A549 (cell line): ENCODE data around the gene SSBP2. TPM values are rescaled to one million over a fixed set of nuclear protein-coding genes. Genes with fewer than 3 reads are reported as not detected.

Experiments
- ATAC-seq, 2 experiments: fragments of 200-7000 bp in 1 of 2; fragments of >200 bp in 1 of 2; cut with Nextera tagmentation in 1 of 2; cut with Tn5 transposase in 1 of 2; 3 replicates each; pipeline versions ENCODE4 v1.8.0 to v1.9.1; 2018 to 2020; ENCODE audit warnings: mild to moderate bottlenecking in 1 of 2, moderate library complexity in 1 of 2
- CTCF ChIA-PET: fragments of 300-600 bp; sonication (Branson Sonifier 250); formaldehyde crosslinking; extraction: SDS; loops from one replicate; lab custom pipeline; 2021; ENCODE audit warnings: antibody characterized with exemption, inconsistent platforms; lab: Yijun Ruan, JAX
- POLR2A ChIA-PET: fragments of 350-600 bp; formaldehyde crosslinking; extraction: SDS; loops from one replicate; lab custom pipeline; 2021; ENCODE audit warnings: antibody characterized with exemption, inconsistent platforms; lab: Yijun Ruan, JAX
- DNase-seq, 2 experiments: peaks; one replicate each; pipeline versions ENCODE4 v3.0.0 to v3.0.0-alpha.2; 2011 to 2016; ENCODE audit warnings: low read depth in 1 of 2, low spot score in 1 of 2
- FAIRE-seq: peaks from 2 replicates; lab custom pipeline; 2011; peaks lifted over from hg19 to GRCh38; lab: Jason Lieb, UNC
- H3K27ac ChIP-seq, 2 experiments: fragments of >200 bp; sonication (Bioruptor Twin); formaldehyde crosslinking; 3 replicates each; pipeline ENCODE4 v1.5.1; 2016 to 2017
- H3K4me1 ChIP-seq: fragments of >200 bp; sonication (Bioruptor Twin); formaldehyde crosslinking; 3 replicates; pipeline ENCODE4 v1.6.1; 2016
- H3K4me2 ChIP-seq: fragments of >200 bp; sonication (Bioruptor Twin); formaldehyde crosslinking; 3 replicates; pipeline ENCODE4 v1.6.1; 2016
- H3K4me3 ChIP-seq: fragments of >200 bp; sonication (Bioruptor Twin); formaldehyde crosslinking; 3 replicates; pipeline ENCODE4 v1.5.1; 2016
- H3K9me3 ChIP-seq: fragments of >200 bp; sonication (Bioruptor Twin); formaldehyde crosslinking; 3 replicates; pipeline ENCODE4 v1.6.1; 2016
- BCL3 ChIP-seq: fragments of >200 bp; sonication (Bioruptor Twin); formaldehyde crosslinking; IDR thresholded peaks from 3 replicates; pipeline ENCODE4 v1.6.1; 2016
- BHLHE40 ChIP-seq: IDR thresholded peaks from 2 replicates; pipeline ENCODE4 v1.6.1; 2012; ENCODE audit warnings: low read depth, low read length, inconsistent platforms
- CBX2 ChIP-seq: fragments of 200-600 bp; sonication (generic); IDR thresholded peaks from 2 replicates; pipeline ENCODE4 v1.6.1; 2016; ENCODE audit warnings: low read depth, mild to moderate bottlenecking, borderline replicate concordance
- CBX8 ChIP-seq: fragments of 200-600 bp; sonication (generic); IDR thresholded peaks from 2 replicates; pipeline ENCODE4 v1.6.1; 2016
- CEBPB ChIP-seq, 2 experiments: fragments of >200 bp in 1 of 2; sonication (Bioruptor Twin) in 1 of 2; formaldehyde crosslinking in 1 of 2; IDR thresholded peaks; 2 replicates each; pipeline ENCODE4 v1.6.1; 2012 to 2016
- CHD4 ChIP-seq: fragments of 200-600 bp; sonication (generic); IDR thresholded peaks from 2 replicates; pipeline ENCODE4 v1.6.1; 2016; ENCODE audit warnings: antibody characterized with exemption, mild to moderate bottlenecking, borderline replicate concordance
- EHMT2 ChIP-seq: fragments of 200-600 bp; sonication (generic); IDR thresholded peaks from 2 replicates; pipeline ENCODE4 v1.6.1; 2016; ENCODE audit warnings: antibody characterized with exemption, low read depth, mild to moderate bottlenecking, moderate library complexity
- EP300 ChIP-seq, 2 experiments: fragments of >200 bp; sonication (Bioruptor Twin); formaldehyde crosslinking; IDR thresholded peaks; 2 replicates in 1 of 2; 3 replicates in 1 of 2; pipeline ENCODE4 v1.6.1; 2016 to 2017
- FOXS1 ChIP-seq: fragments of 250-450 bp; sonication (Bioruptor Pico); IDR thresholded peaks from 2 replicates; pipeline ENCODE4 v1.5.0; 2020; ENCODE audit warnings: mild to moderate bottlenecking, moderate library complexity
- JUN ChIP-seq, 2 experiments: fragments of >200 bp; sonication (Bioruptor Twin); formaldehyde crosslinking; IDR thresholded peaks; 2 replicates in 1 of 2; 3 replicates in 1 of 2; pipeline ENCODE4 v1.6.1; 2016 to 2017
- MAZ ChIP-seq: fragments of 150-350 bp; IDR thresholded peaks from 2 replicates; pipeline ENCODE4 v1.6.1; 2014; ENCODE audit warnings: antibody characterized with exemption, low read depth, low read length, borderline replicate concordance
- PHF8 ChIP-seq: fragments of 200-600 bp; sonication (generic); IDR thresholded peaks from 2 replicates; pipeline ENCODE4 v1.6.1; 2016; ENCODE audit warnings: low read depth, mild to moderate bottlenecking, antibody characterized with exemption, moderate library complexity, borderline replicate concordance
- REST ChIP-seq: fragments of 200-600 bp; sonication (generic); IDR thresholded peaks from 2 replicates; pipeline ENCODE4 v1.6.1; 2016; ENCODE audit warnings: antibody characterized with exemption, mild to moderate bottlenecking, moderate library complexity
- USF2 ChIP-seq: fragments of 450-650 bp; IDR thresholded peaks from 2 replicates; pipeline ENCODE4 v1.6.1; 2014; ENCODE audit warnings: antibody characterized with exemption
- ZC3H11A ChIP-seq: fragments of 450-650 bp; IDR thresholded peaks from 2 replicates; pipeline ENCODE4 v1.6.1; 2014; ENCODE audit warnings: antibody characterized with exemption, mild to moderate bottlenecking
- ZFP36 ChIP-seq: fragments of 450-650 bp; IDR thresholded peaks from 2 replicates; pipeline ENCODE4 v1.6.1; 2014; ENCODE audit warnings: borderline replicate concordance; ENCODE audit not compliant: partially characterized antibody
- ZNF302 ChIP-seq: fragments of 250-450 bp; sonication (Bioruptor Pico); IDR thresholded peaks from 2 replicates; pipeline ENCODE4 v1.9.0; 2021; ENCODE audit warnings: inconsistent platforms, mild to moderate bottlenecking, moderate library complexity
- WGBS: methylation state at CpG from one replicate; pipeline ENCODE4 v1.1.6; 2017; ENCODE audit errors: missing lambda C conversion rate; 5-methylcytosine and 5-hydroxymethylcytosine counted together
- polyA plus RNA-seq, 4 experiments: library from polyadenylated mRNA; depleted of rRNA in 3 of 4; stranded (reverse); fragments of >200 nt; fragmentation: RNase III in 1 of 4; extraction: RNeasy Plus Mini Kit Qiagen cat#74134 plus additional on column Dnase treatment in 1 of 4; gene quantifications; 2 replicates in 3 of 4; 3 replicates in 1 of 4; pipeline ENCODE4 v1.2.3, GENCODE V29; 2011 to 2017

The SSBP2 gene
- polyA plus RNA-seq, 2 of the 4 experiments (the other 2 are of a cell fraction), result 4.5 to 14.2 TPM

GRCh38 chr5:81749561-81750307 is 1.2 kb downstream of the SSBP2 start:
- peak overlapping the region; percentile 76 for H3K4me2 ChIP-seq
- peak in 1 of 2 experiments; percentile 14; a peak in 1 of 6 replicates for ATAC-seq
- no peak for TF ChIP-seq BCL3
- no peak for TF ChIP-seq CBX2
- no peak for TF ChIP-seq FOXS1 (CRISPR knock-in tag)
- TF ChIP-seq JUN (IDR thresholded peaks at IDR 0.05), result no peak
- TF ChIP-seq ZNF302 (CRISPR knock-in tag), result no peak
- no peak for TF ChIP-seq ZFP36
- TF ChIP-seq ZC3H11A, result no peak
- no peak; the same call in 1 of the 2 replicates for TF ChIP-seq CBX8
- TF ChIP-seq EHMT2, result no peak
- no peak for TF ChIP-seq BHLHE40
- TF ChIP-seq PHF8, result no peak
- no peak for TF ChIP-seq USF2
- no peak for TF ChIP-seq CHD4
- TF ChIP-seq CEBPB (IDR thresholded peaks at IDR 0.05), result no peak
- no peak for TF ChIP-seq MAZ
- no peak for TF ChIP-seq EP300 (IDR thresholded peaks at IDR 0.05)
- H3K4me1 ChIP-seq, result peaks cover 15% of the 10 kb centered on the region; the same call in 2 of the 3 replicates
- H3K9me3 ChIP-seq, result no peaks in the 10 kb centered on the region
- POLR2A ChIA-PET, result interaction anchor here (1.8 to 3.8 kb wide), 3 partner anchors 9 to 415 kb away, joined by 6 to 197 read pairs (median 25); no protein-coding TSS in a partner anchor
- peak in 1 of 2 experiments; percentile 28 for DNase-seq
- H3K27ac ChIP-seq, result peak overlapping the region; percentile 95 to 98
- WGBS, result 13% methylated on average over 23 of the region's 61 CpGs
- CTCF ChIA-PET, result interaction anchor here (1.2 to 3.1 kb wide), 7 partner anchors 9 to 520 kb away, joined by 3 to 20 read pairs (median 5); no protein-coding TSS in a partner anchor
- no peak for FAIRE-seq
- peak overlapping the region; percentile 92 for H3K4me3 ChIP-seq

- POLR2A ChIA-PET, result no interaction called here
- TF ChIP-seq CBX8, result peak; percentile 82; the same call in 1 of the 2 replicates
- TF ChIP-seq REST, result no peak
- TF ChIP-seq, all 56 proteins: peak for 1
- Histone ChIP-seq H3K4me2 (peak overlapping the region; percentile 76), H3K4me1 (peaks cover 10% of the 10 kb centered on the region; the same call in 2 of the 3 replicates), H3K9me3 (no peaks in the 10 kb centered on the region), H3K4me3 (peak overlapping the region; percentile 92; the same call in 2 of the 3 replicates), H3K27ac (peak overlapping the region in 1 of 2 experiments; percentile 98; a peak in 1 of 6 replicates)
- CTCF ChIA-PET, result interaction anchor here (1.0 to 1.2 kb wide), 2 partner anchors 417 to 520 kb away, joined by 3 to 4 read pairs; no protein-coding TSS in a partner anchor
- no peak for FAIRE-seq
- ATAC-seq, result no peak
- DNase-seq, result no peak
- 76% methylated on average over 6 of the region's 6 CpGs for WGBS
Measured at GRCh38 chr5:81749192-81749560, 1.7 kb downstream of the SSBP2 start.
